Caco-2 (cell line): ENCODE measurements around the gene RAC3. TPM values are rescaled to one million over a fixed set of nuclear protein-coding genes. Genes with fewer than 3 reads are reported as not detected.
A peak's percentile ranks its signal among the peaks of the same experiment; 100 is the strongest.

Experiments
- BruUV-seq: library from RNA; stranded (reverse); fragments of 400-500 nt; replicated peaks from 2 replicates; lab custom pipeline; 2021; lab: Mats Ljungman, UMichigan
- CTCF ChIA-PET: fragments of 300-600 bp; sonication (Branson Sonifier 250); formaldehyde crosslinking; loops from one replicate; lab custom pipeline; 2022; ENCODE audit warnings: antibody characterized with exemption; lab: Charles Lee
- POLR2A ChIA-PET: fragments of 300-600 bp; sonication (Branson Sonifier 250); formaldehyde crosslinking; loops from one replicate; lab custom pipeline; 2022; ENCODE audit warnings: antibody characterized with exemption; lab: Charles Lee
- DNase-seq, 2 experiments: peaks; one replicate each; pipeline versions ENCODE4 v3.0.0 to v3.0.0-alpha.2; 2020 to 2022
- H3K27me3 ChIP-seq: replicated peaks from 2 replicates; pipeline ENCODE4 v1.6.0; 2011; ENCODE audit warnings: low read length; ENCODE audit not compliant: control insufficient read depth, insufficient read depth
- H3K36me3 ChIP-seq: 2 replicates; pipeline ENCODE4 v1.5.1; 2011; ENCODE audit warnings: low read length; ENCODE audit not compliant: control insufficient read depth, insufficient read depth
- H3K4me1 ChIP-seq: fragments of 250-450 bp; sonication (Bioruptor Pico); 2 replicates; pipeline ENCODE4 v1.5.1; 2020; ENCODE audit warnings: mild to moderate bottlenecking
- H3K4me3 ChIP-seq: 2 replicates; pipeline ENCODE4 v1.5.1; 2011; ENCODE audit warnings: low read depth, mild to moderate bottlenecking, control low read depth, low read length
- H3K9me3 ChIP-seq: fragments of 250-450 bp; sonication (Bioruptor Pico); 2 replicates; pipeline ENCODE4 v1.5.1; 2020; ENCODE audit warnings: mild to moderate bottlenecking, moderate library complexity
- H3K27ac Mint-ChIP-seq: one replicate; pipeline ENCODE4 v1.8.0; 2022; ENCODE audit warnings: mixed read lengths; ENCODE audit not compliant: unreplicated experiment
- H3K27me3 Mint-ChIP-seq: one replicate; pipeline ENCODE4 v1.8.0; 2022; ENCODE audit warnings: mixed read lengths; ENCODE audit not compliant: insufficient read depth, unreplicated experiment
- H3K36me3 Mint-ChIP-seq: one replicate; pipeline ENCODE4 v1.8.0; 2022; ENCODE audit warnings: mild to moderate bottlenecking, mixed read lengths; ENCODE audit not compliant: insufficient read depth, unreplicated experiment
- H3K4me1 Mint-ChIP-seq: one replicate; pipeline ENCODE4 v1.8.0; 2022; ENCODE audit warnings: low read depth, mixed read lengths; ENCODE audit not compliant: unreplicated experiment
- H3K4me3 Mint-ChIP-seq: one replicate; pipeline ENCODE4 v1.8.0; 2022; ENCODE audit warnings: mild to moderate bottlenecking, moderate library complexity, mixed read lengths; ENCODE audit not compliant: unreplicated experiment
- H3K9me3 Mint-ChIP-seq: one replicate; pipeline ENCODE4 v1.8.0; 2022; ENCODE audit warnings: mixed read lengths; ENCODE audit not compliant: unreplicated experiment
- CTCF ChIP-seq, 2 experiments: fragments of 200-600 bp in 1 of 2; IDR thresholded peaks; 1 replicate in 1 of 2; 2 replicates in 1 of 2; pipeline versions ENCODE4 v1.5.1 to v1.8.0; 2011 to 2022; ENCODE audit warnings: antibody characterized with exemption in 1 of 2, control low read depth in 1 of 2, inconsistent platforms in 1 of 2, low read depth in 1 of 2, low read length in 1 of 2, mild to moderate bottlenecking in 1 of 2, moderate library complexity in 1 of 2; ENCODE audit not compliant: insufficient read depth in 1 of 2, severe bottlenecking in 1 of 2, unreplicated experiment in 1 of 2
- intact Hi-C: fragments of 100-400 bp; cut with micrococcal nuclease; formaldehyde crosslinking; loops from one replicate; pipeline ENCODE4 v1.10.0; 2022; ENCODE audit not compliant: unreplicated experiment
- total RNA-seq: library from RNA; stranded (reverse); gene quantifications from 2 replicates; pipeline ENCODE4 v1.2.3, GENCODE V29; 2022

Gene RAC3
- total RNA-seq, 1 experiment from 2014 or later, result 94.5 TPM

- no peak for DNase-seq
- Histone ChIP-seq H3K4me1 (peaks cover 15% of the 10 kb centered on the region), H3K27me3 (no peaks in the 10 kb centered on the region), H3K4me3 (no peak overlapping the region), H3K9me3 (no peaks in the 10 kb centered on the region), H3K36me3 (no peaks in the 10 kb centered on the region; the same call in none of the 2 replicates)
- TF ChIP-seq CTCF (IDR thresholded peaks at IDR 0.05; ENCODE audit: insufficient read depth in 1 of 2, low read depth in 1 of 2, low read length in 1 of 2, severe bottlenecking in 1 of 2, unreplicated experiment in 1 of 2), result no peak
- Mint-ChIP-seq H3K4me1 (peaks cover 6% of the 10 kb centered on the region), H3K27me3 (no peaks in the 10 kb centered on the region), H3K4me3 (peak overlapping the region; percentile 83), H3K36me3 (peaks cover 65% of the 10 kb centered on the region), H3K27ac (peak overlapping the region; percentile 82), H3K9me3 (no peaks in the 10 kb centered on the region)
- BruUV-seq, result no TSS peak
- POLR2A ChIA-PET, result interaction anchor here (2.9 kb wide), 1 partner anchor 11 kb away, joined by 12 read pairs; the partner anchor contains the start of gene RAC3
- CTCF ChIA-PET, result interaction anchor here (0.6 to 5.0 kb wide), 11 partner anchors 10 to 290 kb away, joined by 3 to 92 read pairs (median 5); partner anchors contain the start of genes DCXR, NOTUM and RAC3
- intact Hi-C loops, result loop anchor here (1.0 to 5.0 kb wide), 3 partner anchors 59 to 148 kb away; partner anchors contain the start of genes ARHGDIA, MAFG and NOTUM
Measured at GRCh38 chr17:82020572-82021106, 10.8 kb upstream of the RAC3 start.

GRCh38 chr17:82021107-82021899 lies 10.2 kb upstream of the RAC3 start:
- no TSS peak for BruUV-seq
- Mint-ChIP-seq H3K4me1 (peaks cover 6% of the 10 kb centered on the region), H3K36me3 (peaks cover 65% of the 10 kb centered on the region), H3K27me3 (no peaks in the 10 kb centered on the region), H3K27ac (peak overlapping the region; percentile 82), H3K9me3 (no peaks in the 10 kb centered on the region), H3K4me3 (peak overlapping the region; percentile 83)
- intact Hi-C loops, result loop anchor here (1.0 to 5.0 kb wide), 3 partner anchors 60 to 149 kb away; partner anchors contain the start of genes ARHGDIA, MAFG and NOTUM
- Histone ChIP-seq H3K27me3 (no peaks in the 10 kb centered on the region), H3K4me3 (peak overlapping the region; percentile 85), H3K36me3 (no peaks in the 10 kb centered on the region; the same call in none of the 2 replicates), H3K9me3 (no peaks in the 10 kb centered on the region), H3K4me1 (peaks cover 15% of the 10 kb centered on the region)
- ChIA-PET POLR2A (interaction anchor here (2.1 to 2.9 kb wide), 3 partner anchors 10 to 62 kb away, joined by 7 to 51 read pairs (median 12); partner anchors contain the start of genes DCXR and RAC3), CTCF (interaction anchor here (0.6 to 5.0 kb wide), 9 partner anchors 9 to 533 kb away, joined by 3 to 92 read pairs (median 11); partner anchors contain the start of genes DCXR, NOTUM and RAC3)
- peak; percentile 67 to 80 for TF ChIP-seq CTCF (IDR thresholded peaks at IDR 0.05; ENCODE audit: insufficient read depth in 1 of 2, low read depth in 1 of 2, low read length in 1 of 2, severe bottlenecking in 1 of 2, unreplicated experiment in 1 of 2)
- DNase-seq, result peak; percentile 77 to 79

GRCh38 chr17:82021900-82022309 lies 9.6 kb upstream of the RAC3 start:
- Histone ChIP-seq H3K4me1 (peaks cover 15% of the 10 kb centered on the region), H3K36me3 (no peaks in the 10 kb centered on the region; the same call in none of the 2 replicates), H3K4me3 (peak overlapping the region; percentile 85), H3K9me3 (no peaks in the 10 kb centered on the region), H3K27me3 (no peaks in the 10 kb centered on the region)
- Mint-ChIP-seq H3K27ac (peak overlapping the region; percentile 59), H3K36me3 (peaks cover 65% of the 10 kb centered on the region), H3K4me3 (peak overlapping the region; percentile 83), H3K9me3 (no peaks in the 10 kb centered on the region), H3K27me3 (no peaks in the 10 kb centered on the region), H3K4me1 (peaks cover 6% of the 10 kb centered on the region)
- intact Hi-C loops, result loop anchor here (1.0 to 5.0 kb wide), 3 partner anchors 61 to 150 kb away; partner anchors contain the start of genes ARHGDIA, MAFG and NOTUM
- ChIA-PET POLR2A (interaction anchor here (1.7 to 2.9 kb wide), 4 partner anchors 10 to 76 kb away, joined by 7 to 51 read pairs (median 12); partner anchors contain the start of genes DCXR, FASN and RAC3), CTCF (interaction anchor here (0.6 to 5.0 kb wide), 6 partner anchors 9 to 533 kb away, joined by 4 to 92 read pairs (median 24); partner anchors contain the start of genes DCXR, NOTUM and RAC3)
- DNase-seq, result no peak
- BruUV-seq, result no TSS peak
- no peak for TF ChIP-seq CTCF (IDR thresholded peaks at IDR 0.05; ENCODE audit: insufficient read depth in 1 of 2, low read depth in 1 of 2, low read length in 1 of 2, severe bottlenecking in 1 of 2, unreplicated experiment in 1 of 2)
